Parathyroid adenoma (tissue), 2 donors: ENCODE data around the gene TNK2.
"Not testable (repeated sequence)": the region's sequence is repeated elsewhere in the genome, so short reads cannot be mapped to it uniquely, and the experiment has no call there.

Experiments
- H2AFZ ChIP-seq: fragments of 300-600 bp; sonication (generic); one replicate; pipeline ENCODE4 v1.7.0; 2017; ENCODE audit warnings: antibody characterized with exemption, mild to moderate bottlenecking
- H3K27ac ChIP-seq: fragments of 300-600 bp; sonication (generic); one replicate; pipeline ENCODE4 v1.7.0; 2017
- H3K27me3 ChIP-seq: fragments of 300-600 bp; sonication (generic); one replicate; pipeline ENCODE4 v1.7.0; 2017; ENCODE audit warnings: low read length; ENCODE audit not compliant: control insufficient read depth, insufficient read depth
- H3K36me3 ChIP-seq: fragments of 300-600 bp; sonication (generic); one replicate; pipeline ENCODE4 v1.7.0; 2017; ENCODE audit warnings: low read length; ENCODE audit not compliant: control insufficient read depth, insufficient read depth
- H3K4me1 ChIP-seq: fragments of 300-600 bp; sonication (generic); one replicate; pipeline ENCODE4 v1.7.0; 2017; ENCODE audit warnings: control low read depth
- H3K4me2 ChIP-seq: fragments of 300-600 bp; sonication (generic); one replicate; pipeline ENCODE4 v1.7.0; 2017; ENCODE audit warnings: low read length
- H3K4me3 ChIP-seq: fragments of 300-600 bp; sonication (generic); one replicate; pipeline ENCODE4 v1.7.0; 2017; ENCODE audit warnings: low read depth, low read length
- H3K79me2 ChIP-seq: fragments of 300-600 bp; sonication (generic); one replicate; pipeline ENCODE4 v1.7.0; 2017; ENCODE audit warnings: control low read depth
- H3K9ac ChIP-seq: fragments of 300-600 bp; sonication (generic); one replicate; pipeline ENCODE4 v1.7.0; 2017; ENCODE audit warnings: mild to moderate bottlenecking
- H3K9me3 ChIP-seq: fragments of 300-600 bp; sonication (generic); one replicate; pipeline ENCODE4 v1.7.0; 2017; ENCODE audit warnings: low read length; ENCODE audit not compliant: control insufficient read depth
- TF ChIP-seq, protein P1 (sequence below): fragments of 300-600 bp; sonication (generic); IDR thresholded peaks from one replicate; pipeline ENCODE4 v1.7.0; 2017; ENCODE audit warnings: antibody characterized with exemption, mild to moderate bottlenecking
- donor health status: primary hyperparathyroidism.

The TNK2 gene

DNA sequence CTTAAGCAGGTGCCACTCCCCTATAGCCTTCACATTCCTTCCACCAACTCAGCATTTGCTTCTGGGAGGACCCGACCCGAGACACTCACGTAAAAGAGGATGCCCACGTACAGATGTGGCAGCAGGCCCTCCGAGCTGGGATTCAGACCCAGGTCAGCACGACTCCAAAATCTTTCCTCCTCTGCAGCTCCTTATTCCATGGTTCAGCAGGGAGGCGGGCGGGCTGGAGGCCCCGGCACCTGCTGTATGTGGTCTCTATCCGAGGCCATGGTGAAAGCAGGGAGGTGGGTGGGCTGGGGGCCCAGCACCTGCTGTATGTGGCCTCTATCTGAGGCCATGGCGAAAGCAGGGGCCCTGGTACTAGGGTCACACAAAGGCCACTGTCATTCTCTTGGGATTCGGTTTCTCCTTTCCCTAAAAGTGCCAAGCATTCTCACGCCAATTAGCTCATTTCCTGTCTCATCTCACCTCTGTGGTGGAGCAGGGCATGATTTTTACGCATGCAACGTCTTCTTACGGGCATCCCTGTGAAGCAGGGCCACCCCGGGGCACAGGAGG is 90.7 kb downstream of the TNK2 start:
- TF ChIP-seq, protein P1, sequence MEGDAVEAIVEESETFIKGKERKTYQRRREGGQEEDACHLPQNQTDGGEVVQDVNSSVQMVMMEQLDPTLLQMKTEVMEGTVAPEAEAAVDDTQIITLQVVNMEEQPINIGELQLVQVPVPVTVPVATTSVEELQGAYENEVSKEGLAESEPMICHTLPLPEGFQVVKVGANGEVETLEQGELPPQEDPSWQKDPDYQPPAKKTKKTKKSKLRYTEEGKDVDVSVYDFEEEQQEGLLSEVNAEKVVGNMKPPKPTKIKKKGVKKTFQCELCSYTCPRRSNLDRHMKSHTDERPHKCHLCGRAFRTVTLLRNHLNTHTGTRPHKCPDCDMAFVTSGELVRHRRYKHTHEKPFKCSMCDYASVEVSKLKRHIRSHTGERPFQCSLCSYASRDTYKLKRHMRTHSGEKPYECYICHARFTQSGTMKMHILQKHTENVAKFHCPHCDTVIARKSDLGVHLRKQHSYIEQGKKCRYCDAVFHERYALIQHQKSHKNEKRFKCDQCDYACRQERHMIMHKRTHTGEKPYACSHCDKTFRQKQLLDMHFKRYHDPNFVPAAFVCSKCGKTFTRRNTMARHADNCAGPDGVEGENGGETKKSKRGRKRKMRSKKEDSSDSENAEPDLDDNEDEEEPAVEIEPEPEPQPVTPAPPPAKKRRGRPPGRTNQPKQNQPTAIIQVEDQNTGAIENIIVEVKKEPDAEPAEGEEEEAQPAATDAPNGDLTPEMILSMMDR: no peak
- Histone ChIP-seq H3K27ac (no peak overlapping the region), H3K4me2 (no peak overlapping the region), H3K36me3 (no peaks in the 10 kb centered on the region), H3K79me2 (no peaks in the 10 kb centered on the region), H2AFZ (no peak overlapping the region), H3K4me1 (no peaks in the 10 kb centered on the region), H3K4me3 (no peak overlapping the region), H3K9me3 (no peaks in the 10 kb centered on the region), H3K27me3 (no peaks in the 10 kb centered on the region), H3K9ac (no peak overlapping the region)

DNA sequence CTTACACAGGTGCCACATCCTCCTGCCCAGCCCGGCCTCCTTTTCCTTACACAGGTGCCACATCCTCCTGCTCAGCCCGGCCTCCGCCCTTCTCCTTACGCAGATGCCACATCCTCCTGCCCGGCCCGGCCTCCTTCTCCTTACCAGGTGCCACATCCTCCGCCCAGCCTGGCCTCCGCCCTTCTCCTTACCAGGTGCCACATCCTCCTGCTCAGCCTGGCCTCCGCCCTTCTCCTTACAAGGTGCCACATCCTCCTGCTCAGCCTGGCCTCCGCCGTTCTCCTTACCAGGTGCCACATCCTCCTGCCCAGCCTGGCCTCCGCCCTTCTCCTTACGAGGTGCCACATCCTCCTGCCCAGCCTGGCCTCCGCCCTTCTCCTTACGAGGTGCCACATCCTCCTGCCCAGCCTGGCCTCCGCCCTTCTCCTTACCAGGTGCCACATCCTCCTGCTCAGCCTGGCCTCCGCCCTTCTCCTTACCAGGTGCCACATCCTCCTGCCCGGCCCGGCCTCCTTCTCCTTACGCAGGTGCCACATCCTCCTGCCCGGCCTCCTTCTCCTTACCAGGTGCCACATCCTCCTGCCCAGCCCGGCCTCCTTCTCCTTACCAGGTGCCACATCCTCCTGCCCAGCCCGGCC is 92.0 kb downstream of the TNK2 start:
- H3K4me2 ChIP-seq, H3K9ac ChIP-seq, H3K27ac ChIP-seq, H3K27me3 ChIP-seq, H2AFZ ChIP-seq, H3K79me2 ChIP-seq, H3K36me3 ChIP-seq, H3K9me3 ChIP-seq, H3K4me1 ChIP-seq, H3K4me3 ChIP-seq: not testable (repeated sequence)

DNA sequence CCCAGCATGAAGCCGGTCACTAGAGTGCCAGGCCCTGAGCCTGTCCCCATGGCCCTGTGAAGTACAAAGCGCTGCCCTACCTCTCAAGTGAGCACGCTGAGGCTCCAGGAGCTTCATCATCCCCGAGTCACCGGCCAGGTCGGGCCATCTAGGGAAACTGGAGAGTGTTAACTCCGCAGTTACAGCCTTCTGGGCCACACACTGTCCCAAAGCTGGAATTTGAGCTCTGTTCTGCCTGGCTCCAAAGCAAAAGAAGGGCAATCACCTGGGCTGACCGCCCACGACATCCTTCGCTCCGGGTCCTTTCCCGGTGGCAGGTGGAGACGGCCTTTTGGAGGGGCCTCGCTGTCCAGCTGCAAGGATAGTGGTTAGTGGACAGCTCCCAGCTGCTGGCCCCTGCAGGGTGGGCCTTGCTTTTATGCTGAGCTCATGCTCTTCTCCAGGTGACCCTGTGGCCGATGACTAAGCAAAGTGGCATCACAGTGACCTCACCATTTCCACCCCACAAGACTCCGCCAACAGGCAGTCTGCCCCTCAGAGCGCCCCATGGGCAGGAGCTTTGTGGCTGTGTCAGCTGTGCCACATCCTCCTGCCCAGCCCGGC is 93.1 kb downstream of the TNK2 start:
- H3K9me3 ChIP-seq: no peaks in the 10 kb centered on the region
- no peaks in the 10 kb centered on the region for H3K27me3 ChIP-seq
- no peak overlapping the region for H3K4me2 ChIP-seq
- TF ChIP-seq, protein P1: no peak
- H3K36me3 ChIP-seq: no peaks in the 10 kb centered on the region
- H2AFZ ChIP-seq: no peak overlapping the region
- H3K9ac ChIP-seq: no peak overlapping the region
- H3K27ac ChIP-seq: no peak overlapping the region
- no peaks in the 10 kb centered on the region for H3K4me1 ChIP-seq
- H3K4me3 ChIP-seq: no peak overlapping the region
- no peaks in the 10 kb centered on the region for H3K79me2 ChIP-seq

DNA sequence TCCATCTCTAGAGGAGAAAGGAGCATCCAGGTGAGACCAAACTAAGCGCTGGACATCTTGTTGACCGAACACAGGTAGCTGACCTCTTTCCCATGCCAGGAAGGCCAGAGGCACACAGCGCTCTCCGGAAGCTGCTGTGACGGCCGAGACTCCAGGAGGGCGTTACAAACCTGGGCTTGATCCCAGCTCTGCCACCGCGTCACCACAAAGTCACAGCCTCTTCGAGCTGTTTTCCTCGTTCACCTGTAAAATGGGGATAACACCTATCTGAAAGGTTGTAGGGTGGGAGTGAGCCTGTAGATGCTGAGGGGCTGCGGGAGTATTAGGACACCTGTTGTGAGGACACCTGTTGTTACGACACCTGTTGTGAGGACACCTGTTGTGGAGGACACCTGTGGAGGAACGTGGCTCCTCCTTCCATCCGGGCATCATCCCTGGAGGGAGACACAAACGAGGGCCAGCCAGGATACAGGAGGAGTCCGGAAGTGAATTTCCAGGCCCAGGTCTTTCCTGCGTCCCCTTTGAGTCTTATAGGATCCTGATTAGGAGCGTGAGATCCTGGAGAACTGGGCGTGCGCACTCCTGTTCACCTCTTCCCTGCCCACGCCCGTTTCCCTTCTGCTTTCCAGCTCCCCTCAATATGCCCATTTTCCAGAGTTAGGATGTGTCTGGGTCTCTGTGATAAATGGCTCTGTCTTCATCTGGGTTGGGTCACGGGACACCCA is 94.3 kb downstream of the TNK2 start:
- Histone ChIP-seq H3K9ac (no peak overlapping the region), H3K36me3 (no peaks in the 10 kb centered on the region), H3K27me3 (no peaks in the 10 kb centered on the region), H3K4me3 (no peak overlapping the region), H3K4me1 (no peaks in the 10 kb centered on the region), H3K9me3 (no peaks in the 10 kb centered on the region), H3K27ac (no peak overlapping the region), H2AFZ (no peak overlapping the region), H3K79me2 (no peaks in the 10 kb centered on the region), H3K4me2 (no peak overlapping the region)
- TF ChIP-seq, protein P1: no peak
